Endothelial cell of umbilical vein (primary cell): Measurements from ENCODE around the gene CLEC16A. TPM values are rescaled to one million over a fixed set of nuclear protein-coding genes. Genes with fewer than 3 reads are reported as not detected.

Experiments
- BruUV-seq: library from RNA; stranded (reverse); fragments of 400-500 nt; replicated peaks from 2 replicates; lab custom pipeline; 2021; lab: Mats Ljungman, UMichigan
- CTCF ChIA-PET: fragments of 300-600, 350-600 bp; sonication (Branson Sonifier 250); formaldehyde crosslinking; loops from one replicate; lab custom pipeline; 2021; ENCODE audit warnings: antibody characterized with exemption, inconsistent platforms; lab: Charles Lee
- POLR2A ChIA-PET: fragments of 300-600, 350-600 bp; sonication (Branson Sonifier 250); formaldehyde crosslinking; loops from one replicate; lab custom pipeline; 2021; ENCODE audit warnings: antibody characterized with exemption, inconsistent platforms; lab: Charles Lee
- DNase-seq: peaks from one replicate; pipeline ENCODE4 v3.0.0-alpha.2; 2011; ENCODE audit warnings: low read depth, low spot score
- FAIRE-seq: peaks from 2 replicates; lab custom pipeline; 2011; peaks lifted over from hg19 to GRCh38; lab: Jason Lieb, UNC
- H2AFZ ChIP-seq: 2 replicates; pipeline ENCODE4 v1.6.0; 2012; ENCODE audit warnings: low read depth, low read length, control low read depth, inconsistent platforms
- H3K27ac ChIP-seq: 2 replicates; pipeline ENCODE4 v1.5.1; 2011; ENCODE audit warnings: low read depth, mild to moderate bottlenecking, control low read depth, low read length, moderate library complexity; ENCODE audit not compliant: insufficient read depth
- H3K27me3 ChIP-seq, 2 experiments: 2 replicates each; pipeline versions ENCODE4 v1.6.0 to v1.6.1; 2011; ENCODE audit warnings: low read length in 2 of 2, mixed read lengths in 1 of 2; ENCODE audit not compliant: control insufficient read depth in 2 of 2, insufficient read depth in 2 of 2
- H3K36me3 ChIP-seq, 2 experiments: 2 replicates in 1 of 2; 3 replicates in 1 of 2; pipeline ENCODE4 v1.5.1; 2011; ENCODE audit warnings: low read length in 2 of 2, mild to moderate bottlenecking in 1 of 2, moderate library complexity in 1 of 2; ENCODE audit not compliant: control insufficient read depth in 2 of 2, insufficient read depth in 2 of 2; ENCODE audit errors: extremely low read depth in 1 of 2
- H3K4me1 ChIP-seq: 3 replicates; pipeline ENCODE4 v1.5.1; 2011; ENCODE audit warnings: mild to moderate bottlenecking, low read length; ENCODE audit not compliant: control insufficient read depth, insufficient read depth; ENCODE audit errors: extremely low read depth
- H3K4me2 ChIP-seq: 2 replicates; pipeline ENCODE4 v1.6.1; 2011; ENCODE audit warnings: low read length, control low read depth, mixed read lengths; ENCODE audit not compliant: insufficient read depth
- H3K4me3 ChIP-seq, 3 experiments: fragments of 200-600 bp in 1 of 3; sonication (generic), shearing (Covaris generic) in 1 of 3; replicated peaks in 1 of 3; 2 replicates each; pipeline ENCODE4 v1.5.1; 2011 to 2016; ENCODE audit warnings: control low read depth in 3 of 3, low read length in 3 of 3, mild to moderate bottlenecking in 2 of 3, inconsistent platforms in 1 of 3, low read depth in 1 of 3, moderate library complexity in 1 of 3; ENCODE audit not compliant: insufficient read depth in 1 of 3
- H3K79me2 ChIP-seq: 2 replicates; pipeline ENCODE4 v1.6.0; 2012; ENCODE audit warnings: low read length, inconsistent platforms; ENCODE audit not compliant: control insufficient read depth, insufficient read depth
- H3K9ac ChIP-seq: replicated peaks from 2 replicates; pipeline ENCODE3; 2011; ENCODE audit warnings: low read length, control low read depth; ENCODE audit not compliant: insufficient read depth; ENCODE audit errors: extremely low read depth
- H3K9me1 ChIP-seq: replicated peaks from 3 replicates; pipeline ENCODE4 v1.6.0; 2011; ENCODE audit warnings: mild to moderate bottlenecking, low read length; ENCODE audit not compliant: control insufficient read depth, insufficient read depth; ENCODE audit errors: extremely low read depth
- H3K9me3 ChIP-seq: replicated peaks from 2 replicates; pipeline ENCODE4 v1.5.1; 2012; ENCODE audit warnings: low read length, inconsistent platforms; ENCODE audit not compliant: control insufficient read depth, insufficient read depth
- H4K20me1 ChIP-seq: replicated peaks from 2 replicates; pipeline ENCODE3; 2011; ENCODE audit warnings: mild to moderate bottlenecking, low read length; ENCODE audit not compliant: control insufficient read depth, insufficient read depth; ENCODE audit errors: extremely low read depth
- EZH2 ChIP-seq: IDR thresholded peaks from 2 replicates; pipeline ENCODE4 v1.6.1; 2012; ENCODE audit warnings: borderline replicate concordance, low read depth, mild to moderate bottlenecking, moderate library complexity, low read length, inconsistent platforms; ENCODE audit not compliant: severe bottlenecking
- FOS ChIP-seq: IDR thresholded peaks from 2 replicates; pipeline ENCODE4 v1.6.1; 2011; ENCODE audit warnings: mild to moderate bottlenecking, low read length, moderate library complexity, borderline replicate concordance; ENCODE audit not compliant: insufficient read depth
- GATA2 ChIP-seq: IDR thresholded peaks from 2 replicates; pipeline ENCODE4 v1.7.0; 2011; ENCODE audit warnings: low read depth, mild to moderate bottlenecking, moderate library complexity, mixed read lengths, low read length; ENCODE audit not compliant: insufficient read length, insufficient read depth
- JUN ChIP-seq: IDR thresholded peaks from 2 replicates; pipeline ENCODE4 v1.6.1; 2011; ENCODE audit warnings: borderline replicate concordance, low read depth; ENCODE audit not compliant: insufficient read length, insufficient read depth
- MYC ChIP-seq: IDR thresholded peaks from one replicate; pipeline ENCODE4 v1.6.1; 2011; ENCODE audit warnings: mild to moderate bottlenecking, low read depth, low read length
- POLR2A ChIP-seq: IDR thresholded peaks from 2 replicates; pipeline ENCODE4 v1.6.1; 2012; ENCODE audit warnings: low read depth, mild to moderate bottlenecking, control low read depth, low read length
- POLR2AphosphoS5 ChIP-seq: IDR thresholded peaks from 2 replicates; pipeline ENCODE4 v1.6.1; 2012; ENCODE audit warnings: low read depth, mild to moderate bottlenecking, control low read depth, low read length, moderate library complexity; ENCODE audit not compliant: insufficient read depth
- dilution Hi-C: fragments of 300-500 bp; cut with MboI; formaldehyde crosslinking; loops from one replicate; pipeline ENCODE4 v1.15.0; 2019; ENCODE audit warnings: low sequenced_read_pairs; ENCODE audit not compliant: extremely low pct_ligation_motif_present
- intact Hi-C: fragments of 100-400 bp; cut with micrococcal nuclease; formaldehyde crosslinking; loops from one replicate; pipeline ENCODE4 v1.10.0; 2022
- polyA plus RNA-seq, 4 experiments: library from polyadenylated mRNA; depleted of rRNA in 3 of 4; stranded (reverse) in 3 of 4; unstranded in 1 of 4; fragments of >200 nt; gene quantifications; 2 replicates each; pipeline versions ENCODE4 v1.2.1 to v1.2.3, GENCODE V29; 2011 to 2012; ENCODE audit warnings: missing spikeins in 1 of 4
- total RNA-seq: library from RNA; stranded (reverse); gene quantifications from 2 replicates; pipeline ENCODE4 v1.2.3, GENCODE V29; 2021
- TF ChIP-seq, protein P1 (sequence below): IDR thresholded peaks from 2 replicates; pipeline ENCODE4 v1.6.1; 2011; ENCODE audit not compliant: insufficient read depth, insufficient read length
- TF ChIP-seq, protein P2 (sequence below), 2 donors: IDR thresholded peaks; 1 replicate in 1 of 2; 2 replicates in 1 of 2; pipeline ENCODE4 v1.5.1; 2011; ENCODE audit warnings: low read length in 2 of 2, mild to moderate bottlenecking in 2 of 2, moderate library complexity in 2 of 2, control low read depth in 1 of 2, inconsistent platforms in 1 of 2, low read depth in 1 of 2; ENCODE audit not compliant: insufficient read depth in 1 of 2; ENCODE audit errors: extremely low read depth in 1 of 2

The CLEC16A gene
- total and polyA plus RNA-seq, 2 donors (not counting 3 experiments of a cell fraction or from before 2014, with no cell fraction given), result 11.4 to 23.3 TPM

DNA sequence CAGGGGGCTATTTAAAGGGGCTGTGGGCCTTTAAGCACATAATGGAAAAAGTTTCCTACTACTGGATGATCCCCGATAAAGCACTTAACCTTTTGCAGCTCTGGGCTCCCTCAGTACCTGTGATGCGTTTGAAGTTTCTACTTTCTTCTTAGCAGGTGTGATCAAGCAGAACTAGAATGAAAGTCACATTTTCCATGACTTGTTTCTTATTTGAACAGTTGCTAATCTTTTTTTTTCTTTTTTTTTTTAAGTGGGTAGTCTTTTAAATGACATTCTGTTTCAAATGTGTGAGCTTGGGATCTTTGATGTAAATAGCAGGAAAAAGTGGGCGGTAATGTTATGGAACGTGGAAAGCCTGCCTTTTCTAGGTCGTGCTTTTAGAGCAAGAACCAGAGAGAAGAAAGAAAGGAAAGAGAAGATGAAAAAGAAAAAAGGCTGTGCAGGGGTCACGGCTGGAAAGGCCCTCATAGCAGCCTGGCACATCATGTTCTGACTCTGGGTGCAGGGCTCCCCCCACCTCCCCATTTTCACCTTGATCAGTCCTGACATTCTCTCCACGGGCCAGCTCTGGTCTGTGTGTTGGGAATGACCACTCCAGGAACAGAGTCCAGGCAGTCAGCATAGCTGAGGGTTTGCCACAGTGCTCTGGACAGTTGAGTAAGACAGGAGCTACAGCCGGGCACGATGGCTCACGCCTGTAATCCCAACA, 150.6 kb downstream of the CLEC16A start:
- POLR2A ChIA-PET, result no interaction called here
- no peak overlapping the region for H3K4me3 ChIP-seq
- no TSS peak for BruUV-seq
- H3K27me3 ChIP-seq, result no peaks in the 10 kb centered on the region
- H3K9me1 ChIP-seq, result no peaks in the 10 kb centered on the region
- H3K4me1 ChIP-seq, result peaks cover 17% of the 10 kb centered on the region
- H3K9me3 ChIP-seq, result no peaks in the 10 kb centered on the region
- H3K4me2 ChIP-seq, result no peak overlapping the region
- H3K79me2 ChIP-seq, result no peaks in the 10 kb centered on the region
- DNase-seq (no peak), FAIRE-seq (no peak)
- no peak overlapping the region for H2AFZ ChIP-seq
- CTCF ChIA-PET, result no interaction called here
- H3K36me3 ChIP-seq, result no peaks in the 10 kb centered on the region
- H4K20me1 ChIP-seq, result no peaks in the 10 kb centered on the region
- no peak overlapping the region for H3K27ac ChIP-seq
- intact Hi-C loops, result no loop called here
- TF ChIP-seq POLR2AphosphoS5, result no peak
- TF ChIP-seq, protein P1, sequence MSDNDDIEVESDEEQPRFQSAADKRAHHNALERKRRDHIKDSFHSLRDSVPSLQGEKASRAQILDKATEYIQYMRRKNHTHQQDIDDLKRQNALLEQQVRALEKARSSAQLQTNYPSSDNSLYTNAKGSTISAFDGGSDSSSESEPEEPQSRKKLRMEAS, result no peak
- no peak for TF ChIP-seq JUN
- TF ChIP-seq FOS, result no peak
- TF ChIP-seq EZH2, result no peak
- no peak for TF ChIP-seq GATA2
- H3K9ac ChIP-seq, result no peak overlapping the region
- dilution Hi-C loops, result no loop called here

DNA sequence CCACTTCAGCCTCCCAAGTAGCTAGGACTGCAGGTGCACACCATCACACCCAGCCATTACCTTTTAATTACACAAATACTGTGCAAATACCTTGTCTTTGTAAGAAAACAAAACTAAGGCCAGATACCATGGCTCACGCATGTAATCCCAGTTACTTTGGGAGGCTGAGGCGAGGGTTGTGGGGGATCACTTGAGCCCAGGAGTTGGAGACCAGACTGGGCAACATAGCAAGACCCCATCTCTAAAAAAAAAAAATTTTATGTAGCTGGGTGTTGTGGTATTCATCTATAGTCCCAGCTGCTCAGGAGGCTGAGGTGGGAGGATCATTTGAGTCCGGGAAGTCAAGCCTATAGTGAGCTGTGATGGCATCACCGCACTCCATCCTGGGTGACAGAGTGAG, 151.6 kb downstream of the CLEC16A start:
- no peak for DNase-seq
- H3K79me2 ChIP-seq, result no peaks in the 10 kb centered on the region
- TF ChIP-seq, protein P2, sequence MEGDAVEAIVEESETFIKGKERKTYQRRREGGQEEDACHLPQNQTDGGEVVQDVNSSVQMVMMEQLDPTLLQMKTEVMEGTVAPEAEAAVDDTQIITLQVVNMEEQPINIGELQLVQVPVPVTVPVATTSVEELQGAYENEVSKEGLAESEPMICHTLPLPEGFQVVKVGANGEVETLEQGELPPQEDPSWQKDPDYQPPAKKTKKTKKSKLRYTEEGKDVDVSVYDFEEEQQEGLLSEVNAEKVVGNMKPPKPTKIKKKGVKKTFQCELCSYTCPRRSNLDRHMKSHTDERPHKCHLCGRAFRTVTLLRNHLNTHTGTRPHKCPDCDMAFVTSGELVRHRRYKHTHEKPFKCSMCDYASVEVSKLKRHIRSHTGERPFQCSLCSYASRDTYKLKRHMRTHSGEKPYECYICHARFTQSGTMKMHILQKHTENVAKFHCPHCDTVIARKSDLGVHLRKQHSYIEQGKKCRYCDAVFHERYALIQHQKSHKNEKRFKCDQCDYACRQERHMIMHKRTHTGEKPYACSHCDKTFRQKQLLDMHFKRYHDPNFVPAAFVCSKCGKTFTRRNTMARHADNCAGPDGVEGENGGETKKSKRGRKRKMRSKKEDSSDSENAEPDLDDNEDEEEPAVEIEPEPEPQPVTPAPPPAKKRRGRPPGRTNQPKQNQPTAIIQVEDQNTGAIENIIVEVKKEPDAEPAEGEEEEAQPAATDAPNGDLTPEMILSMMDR (IDR thresholded peaks at IDR 0.05; ENCODE audit: extremely low read depth in 1 of 2, insufficient read depth in 1 of 2, low read depth in 1 of 2, low read length in 2 of 2), result no peak
- no peak for TF ChIP-seq EZH2
- TF ChIP-seq FOS, result no peak
- TF ChIP-seq JUN, result no peak
- no peak for TF ChIP-seq MYC
- TF ChIP-seq GATA2, result no peak
- TF ChIP-seq POLR2AphosphoS5, result no peak
- TF ChIP-seq, protein P1, result no peak
- no peak for TF ChIP-seq POLR2A
- H3K9me1 ChIP-seq, result no peaks in the 10 kb centered on the region
- no peak overlapping the region for H3K27ac ChIP-seq
- no TSS peak for BruUV-seq
- no peaks in the 10 kb centered on the region for H3K27me3 ChIP-seq
- intact Hi-C loops (no loop called here), dilution Hi-C loops (no loop called here)
- H4K20me1 ChIP-seq, result no peaks in the 10 kb centered on the region
- H3K9me3 ChIP-seq, result no peaks in the 10 kb centered on the region
- H3K36me3 ChIP-seq, result no peaks in the 10 kb centered on the region
- no peak overlapping the region for H2AFZ ChIP-seq
- H3K9ac ChIP-seq, result no peak overlapping the region
- POLR2A ChIA-PET, result no interaction called here
- no peak for FAIRE-seq
- H3K4me1 ChIP-seq, result peaks cover 26% of the 10 kb centered on the region
- no peak overlapping the region for H3K4me3 ChIP-seq
- no peak overlapping the region for H3K4me2 ChIP-seq
- CTCF ChIA-PET, result interaction anchor here (0.6 to 1.4 kb wide), 3 partner anchors 12 to 48 kb away, joined by 3 read pairs; no protein-coding TSS in a partner anchor
